NK-92 (cell line): ENCODE results near the gene BRAP.
"Not testable (repeated sequence)": the region's sequence is repeated elsewhere in the genome, so short reads cannot be mapped to it uniquely, and the experiment has no call there.

Source experiments
- DNase-seq: peaks from one replicate; lab custom pipeline; 2025; ENCODE audit not compliant: unreplicated experiment; lab: John Stamatoyannopoulos, UW

Gene BRAP

DNA sequence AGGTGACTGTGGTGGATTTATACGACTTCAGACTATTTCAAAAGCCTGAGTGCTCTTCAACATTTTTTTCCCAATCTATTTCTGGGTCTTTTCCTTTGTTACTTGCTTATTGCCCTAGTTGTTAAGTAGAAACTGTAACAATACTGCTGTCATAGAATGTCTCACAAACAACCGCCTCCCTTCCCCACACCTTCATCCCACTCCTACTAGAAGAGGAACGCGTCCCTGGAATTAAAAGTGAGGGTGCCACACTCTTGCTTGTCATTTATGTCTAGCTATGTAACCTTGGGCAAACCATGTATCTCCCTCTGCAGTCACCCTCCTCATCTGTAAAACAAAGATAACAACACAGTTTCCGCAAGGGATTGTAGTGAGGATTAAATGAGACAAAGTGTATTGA, 8.6 kb downstream of the BRAP start:
- no peak for DNase-seq

- DNase-seq: no peak
Observed at GRCh38 chr12:111673503-111673902, 12.3 kb downstream of the BRAP start.

DNA sequence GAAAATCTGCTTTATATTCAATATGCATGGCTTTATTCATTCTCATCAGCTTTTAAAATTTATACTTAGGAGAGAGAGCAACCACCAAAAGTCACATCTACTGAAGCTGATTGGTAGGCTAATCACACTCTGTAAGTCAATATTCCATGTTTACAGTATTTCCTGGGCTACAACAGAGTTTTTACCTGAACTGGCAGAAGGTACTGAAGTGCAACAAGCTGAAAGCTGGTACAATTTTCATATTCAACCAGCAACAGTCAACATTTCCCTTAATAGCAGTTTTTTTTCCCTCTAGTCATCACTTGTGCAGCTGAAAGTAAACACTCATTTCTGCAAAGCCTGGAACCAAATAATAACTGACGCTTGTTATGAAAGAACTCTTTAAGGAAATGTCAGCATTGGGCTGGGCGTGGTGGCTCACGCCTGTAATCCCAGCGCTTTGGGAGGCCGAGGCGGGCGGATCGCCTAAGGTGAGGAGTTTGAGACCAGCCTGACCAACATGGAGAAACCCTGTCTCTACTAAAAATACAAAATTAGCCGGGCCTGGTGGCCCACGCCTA, 12.9 kb downstream of the BRAP start:
- DNase-seq: no peak

- no peak for DNase-seq
Observed at GRCh38 chr12:111664961-111665865, 20.5 kb downstream of the BRAP start.

DNA sequence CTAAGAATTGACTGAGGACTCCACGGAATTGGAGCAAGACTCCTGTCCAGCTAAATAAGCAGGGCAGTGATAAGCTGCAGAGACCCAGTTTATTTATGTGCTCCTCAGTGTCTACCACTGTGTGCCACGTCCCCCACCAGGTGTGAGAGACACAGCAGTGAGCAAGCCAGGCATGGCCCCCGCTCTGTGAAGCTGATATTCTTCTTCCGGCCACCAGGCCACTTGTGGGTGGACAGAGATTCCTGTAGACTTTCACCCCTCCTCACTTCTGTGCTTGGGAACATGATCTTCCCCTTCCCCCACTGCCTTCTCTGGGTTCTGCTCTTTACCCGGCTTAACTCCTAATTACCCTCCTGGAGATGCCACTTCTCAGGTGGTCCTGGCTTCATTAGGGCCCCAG, 21.3 kb downstream of the BRAP start:
- no peak for DNase-seq

DNA sequence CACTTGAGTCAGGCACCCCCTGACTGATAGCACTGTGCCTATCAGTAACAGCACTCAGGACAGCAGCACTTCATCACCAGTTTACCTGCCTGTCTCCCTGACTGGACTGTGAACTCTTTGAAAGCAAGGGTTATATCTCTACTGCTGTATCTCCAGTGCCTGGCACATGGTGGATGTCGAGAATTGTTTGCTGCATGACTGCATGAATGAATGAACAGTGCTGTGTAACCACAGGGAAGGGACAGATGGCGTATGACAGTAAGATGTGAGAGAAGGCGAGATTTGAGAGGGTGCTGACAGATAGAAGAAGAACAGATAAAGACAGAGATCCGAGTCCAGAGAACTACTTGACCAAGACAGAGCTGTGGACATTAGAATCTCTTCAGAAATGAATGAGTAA, 29.7 kb downstream of the BRAP start:
- DNase-seq: no peak

DNA sequence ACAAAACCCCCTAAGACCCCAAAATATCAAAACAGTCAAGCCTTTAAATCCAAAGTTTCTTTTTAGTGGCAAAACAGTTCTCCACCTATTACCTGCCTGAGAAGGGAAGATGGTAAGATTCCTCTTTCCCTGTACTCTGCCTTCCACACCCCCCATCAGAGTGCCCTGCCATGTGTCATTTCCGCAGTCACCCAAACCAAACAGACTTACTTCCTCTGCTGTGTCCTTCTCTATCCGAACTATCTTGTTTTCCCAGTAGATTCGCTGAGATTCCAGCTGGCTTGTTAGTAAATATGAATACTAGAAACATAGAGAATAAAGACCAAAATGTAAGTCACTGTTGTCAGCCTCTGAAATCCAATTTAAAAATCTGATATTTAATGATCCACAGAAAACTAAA, 30.4 kb downstream of the BRAP start:
- DNase-seq: no peak

GRCh38 chr12:111653596-111653995, 32.2 kb downstream of the BRAP start:
- DNase-seq: no peak

- DNase-seq: not testable (repeated sequence)
Observed at GRCh38 chr12:111652530-111652929, 33.2 kb downstream of the BRAP start.

DNA sequence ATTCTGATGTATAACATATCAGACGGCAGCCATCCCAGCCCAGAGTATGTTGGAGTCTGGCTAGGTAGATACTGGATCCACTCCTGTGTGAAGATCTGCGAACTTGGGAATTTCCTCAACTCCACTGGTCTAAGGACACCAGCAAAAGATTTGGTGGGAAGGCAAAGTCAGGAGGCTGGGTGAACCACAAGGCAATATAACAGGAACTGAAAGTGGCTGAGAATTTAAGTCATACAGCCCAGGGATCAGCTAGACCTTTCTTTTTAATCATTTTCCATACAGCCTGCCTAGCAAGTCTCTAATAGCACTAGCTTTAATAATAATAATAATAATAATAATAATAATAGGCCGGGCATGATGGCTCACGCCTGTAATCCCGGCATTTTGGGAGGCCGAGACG, 34.8 kb downstream of the BRAP start:
- DNase-seq: no peak

DNA sequence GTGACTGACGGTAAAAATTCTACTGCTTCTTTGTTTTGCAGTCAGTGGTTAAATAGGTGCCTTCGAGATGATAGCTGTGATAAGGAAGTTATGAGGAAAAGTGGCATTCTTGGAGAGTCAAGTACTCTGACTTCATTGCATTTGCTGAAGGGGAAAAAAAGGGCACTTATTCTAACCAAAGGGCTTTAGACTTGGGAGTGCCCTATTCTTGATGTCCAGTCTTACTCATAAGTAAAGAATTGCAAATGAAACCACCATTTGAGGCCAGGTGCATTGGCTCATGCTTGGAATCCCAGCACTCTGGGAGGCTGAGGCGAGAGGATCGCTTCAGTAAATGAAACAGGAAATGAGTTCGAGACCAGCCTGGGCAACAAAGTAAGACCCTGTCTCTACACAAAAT, 40.3 kb downstream of the BRAP start:
- DNase-seq: no peak

DNA sequence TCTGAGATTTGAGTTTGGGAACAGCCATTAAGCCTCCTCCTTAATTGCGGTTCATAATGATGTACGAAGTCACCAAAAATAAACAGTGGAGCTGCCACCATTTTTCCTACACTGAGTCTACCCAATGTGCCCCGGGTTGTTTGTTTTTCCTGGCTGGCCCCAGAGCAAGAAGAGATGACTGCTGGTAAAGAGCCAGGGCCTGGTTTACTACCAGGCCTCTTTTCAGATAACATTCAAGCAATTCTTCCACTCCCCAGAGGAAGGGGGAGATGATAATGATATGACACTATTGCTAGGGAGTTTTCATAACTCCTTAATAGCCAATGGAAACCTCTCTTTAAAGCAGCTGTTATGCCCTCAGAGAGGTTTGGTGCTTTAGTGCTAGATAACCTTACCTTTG, 42.3 kb downstream of the BRAP start:
- DNase-seq: no peak

DNA sequence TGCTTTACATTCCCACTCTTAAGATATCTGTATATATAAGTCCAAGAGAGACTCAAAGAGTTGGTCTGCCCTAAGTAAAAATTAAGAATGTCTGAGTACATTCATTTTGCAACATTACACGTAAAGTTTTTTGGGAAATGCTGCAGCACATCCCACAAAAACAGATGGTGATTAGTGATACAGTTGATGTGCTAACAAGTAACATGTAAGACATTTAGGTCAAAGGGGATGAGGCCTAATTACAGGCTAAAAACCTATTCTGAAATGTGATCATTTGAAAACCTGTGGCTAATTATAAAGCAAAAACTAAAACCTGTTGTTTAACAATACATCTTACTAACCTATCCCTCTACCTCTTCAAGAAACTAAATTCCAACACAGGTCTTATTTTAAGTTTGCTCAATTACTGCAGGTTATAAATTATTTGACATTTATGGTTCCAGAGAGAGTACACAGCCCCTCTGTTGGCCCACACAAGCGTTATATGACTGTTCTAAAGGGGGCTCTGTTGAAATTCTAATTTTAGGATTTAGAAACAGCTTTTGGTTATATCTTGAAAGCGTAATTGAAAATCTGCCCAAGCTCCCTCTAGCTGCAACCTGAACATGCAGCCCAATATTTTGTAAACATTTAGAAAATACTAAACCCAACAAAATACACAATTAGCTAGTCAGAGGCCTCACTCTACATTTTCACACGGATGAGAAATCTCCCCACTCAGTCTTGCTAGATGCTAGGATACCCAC, 42.9 kb downstream of the BRAP start:
- DNase-seq: no peak

GRCh38 chr12:111640506-111640905, 45.2 kb downstream of the BRAP start:
- DNase-seq: no peak

DNA sequence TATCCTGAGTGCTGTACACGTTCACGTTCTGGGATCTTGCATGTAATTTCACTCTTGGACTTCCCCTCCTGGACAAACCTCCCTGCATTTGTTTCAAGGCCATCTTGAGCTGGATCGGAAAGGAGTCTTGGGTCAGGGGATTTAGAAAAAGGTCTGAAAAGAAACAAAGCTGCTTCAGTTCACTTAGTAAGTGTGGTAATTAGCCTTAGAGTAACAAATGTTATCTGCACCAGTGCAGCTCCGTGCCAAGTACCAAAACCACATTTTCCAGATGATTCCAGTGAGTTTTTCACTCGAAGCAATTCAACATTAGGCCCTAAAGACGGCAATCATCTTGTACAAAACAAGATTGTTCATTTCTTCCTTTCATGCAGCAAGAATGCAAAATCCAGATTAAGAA, 47.2 kb downstream of the BRAP start:
- DNase-seq: no peak

- no peak for DNase-seq
Observed at GRCh38 chr12:111636209-111636945, 49.4 kb downstream of the BRAP start.

DNA sequence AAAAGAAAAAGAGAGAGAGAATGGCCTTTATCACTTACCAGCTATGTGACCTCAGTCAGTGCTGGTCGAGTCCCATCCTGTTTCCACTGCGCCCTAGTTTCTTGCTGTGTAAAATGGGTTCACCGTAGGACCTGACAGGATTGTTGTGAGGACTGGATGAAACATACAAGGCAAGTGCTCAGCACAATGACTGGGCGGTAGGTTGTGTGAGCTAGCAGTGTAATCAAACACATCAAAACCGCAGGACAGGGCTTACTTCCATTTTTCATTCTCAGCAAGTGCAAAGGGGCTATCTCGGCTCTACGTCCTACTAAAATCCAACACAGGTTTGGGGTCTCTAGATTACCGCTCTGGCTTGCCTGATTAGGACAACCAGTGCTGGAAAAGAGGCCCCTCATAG, 50.2 kb downstream of the BRAP start:
- no peak for DNase-seq

GRCh38 chr12:111628505-111629260, 57.1 kb downstream of the BRAP start:
- no peak for DNase-seq

- DNase-seq: no peak
Observed at GRCh38 chr12:111626230-111626629, 59.5 kb downstream of the BRAP start.

DNA sequence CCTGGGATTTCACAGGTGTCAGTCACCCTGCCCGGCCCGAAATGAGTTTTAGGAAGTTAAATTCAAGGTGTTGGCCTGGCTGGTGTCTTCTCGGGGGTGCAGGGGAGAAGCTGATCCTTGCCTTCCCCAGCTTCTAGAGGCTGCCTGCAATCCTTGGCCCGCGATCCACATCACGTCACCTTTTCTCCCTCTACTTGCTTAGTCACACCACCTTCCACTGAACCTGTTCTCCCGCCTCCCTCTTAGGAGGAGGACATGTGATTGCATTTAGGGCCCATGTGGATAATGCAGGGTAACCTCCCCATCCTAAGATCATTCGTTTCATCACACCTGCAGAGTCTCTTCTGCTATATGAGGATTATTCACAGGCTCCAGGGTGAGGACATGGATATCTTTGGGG, 61.2 kb downstream of the BRAP start:
- DNase-seq: no peak

DNA sequence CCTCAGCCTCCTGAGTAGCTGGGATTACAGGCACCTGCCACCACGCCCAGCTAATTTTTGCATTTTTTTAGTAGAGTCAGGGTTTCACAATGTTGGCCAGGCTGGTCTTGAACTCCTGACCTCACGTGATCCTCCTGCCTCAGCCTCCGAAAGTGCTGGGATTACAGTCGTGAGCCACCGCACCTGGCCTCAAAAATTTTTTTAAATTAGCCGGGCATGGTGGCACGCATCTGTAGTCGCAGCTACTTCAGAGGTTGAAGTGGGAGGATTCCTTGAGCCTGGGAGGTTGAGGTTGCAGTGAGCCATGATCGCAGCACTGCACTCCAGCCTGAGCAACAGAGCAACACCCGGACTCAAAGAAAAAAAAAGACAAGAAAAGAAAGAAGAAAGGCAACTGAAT, 67.9 kb downstream of the BRAP start:
- not testable (repeated sequence) for DNase-seq
